HG03139 (cell line): ENCODE measurements around the gene RFWD3.
"Not testable (repeated sequence)": the region's sequence is repeated elsewhere in the genome, so short reads cannot be mapped to it uniquely, and the experiment has no call there.

ENCODE experiments used
- ATAC-seq: cut with Tn5 transposase; IDR thresholded peaks from one replicate; pipeline ENCODE4 v1.9.1; 2021; ENCODE audit not compliant: unreplicated experiment

RFWD3 gene

GRCh38 chr16:74666010-74666421, 661 bp downstream of the RFWD3 start:
- no peak for ATAC-seq

DNA sequence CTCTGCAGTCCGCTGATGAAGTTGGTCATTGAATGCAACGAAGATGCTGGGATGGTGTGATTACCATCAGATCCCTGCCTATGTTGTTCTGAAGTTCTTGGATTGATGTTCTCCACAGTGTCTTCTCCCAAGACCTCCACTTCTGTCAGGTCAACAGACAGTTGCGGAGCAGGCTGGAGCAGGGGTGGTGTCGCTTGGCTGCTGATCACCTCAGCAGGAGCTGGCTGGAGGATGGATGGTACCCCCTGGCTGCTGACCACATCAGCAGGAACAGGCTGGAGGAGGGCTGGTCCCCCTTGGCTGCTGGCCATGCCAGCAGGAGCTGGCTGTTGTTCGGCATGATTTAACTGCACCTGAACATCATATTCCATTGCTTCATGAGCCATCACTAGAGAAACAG, 5.6 kb downstream of the RFWD3 start:
- ATAC-seq: no peak

GRCh38 chr16:74660383-74660782, 6.3 kb downstream of the RFWD3 start:
- ATAC-seq: no peak

DNA sequence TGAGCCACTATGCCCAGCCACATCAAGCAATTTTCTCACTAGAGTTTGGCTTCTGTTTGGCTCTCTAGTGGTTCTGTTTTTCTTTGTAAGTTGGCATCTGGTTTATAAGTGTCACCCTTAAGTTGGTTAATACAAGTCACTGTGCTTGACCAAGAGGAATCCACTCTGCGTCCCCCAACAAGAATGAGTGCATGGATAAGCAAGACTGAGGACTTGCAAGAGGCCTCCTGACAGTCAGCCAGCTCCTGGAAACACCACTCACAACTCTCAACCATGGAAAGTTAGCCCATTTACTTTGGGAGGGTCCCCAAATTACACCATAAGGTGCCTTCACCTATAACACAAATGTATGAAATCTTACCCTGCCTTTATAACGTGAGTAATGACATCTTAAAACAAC, 7.6 kb downstream of the RFWD3 start:
- no peak for ATAC-seq

DNA sequence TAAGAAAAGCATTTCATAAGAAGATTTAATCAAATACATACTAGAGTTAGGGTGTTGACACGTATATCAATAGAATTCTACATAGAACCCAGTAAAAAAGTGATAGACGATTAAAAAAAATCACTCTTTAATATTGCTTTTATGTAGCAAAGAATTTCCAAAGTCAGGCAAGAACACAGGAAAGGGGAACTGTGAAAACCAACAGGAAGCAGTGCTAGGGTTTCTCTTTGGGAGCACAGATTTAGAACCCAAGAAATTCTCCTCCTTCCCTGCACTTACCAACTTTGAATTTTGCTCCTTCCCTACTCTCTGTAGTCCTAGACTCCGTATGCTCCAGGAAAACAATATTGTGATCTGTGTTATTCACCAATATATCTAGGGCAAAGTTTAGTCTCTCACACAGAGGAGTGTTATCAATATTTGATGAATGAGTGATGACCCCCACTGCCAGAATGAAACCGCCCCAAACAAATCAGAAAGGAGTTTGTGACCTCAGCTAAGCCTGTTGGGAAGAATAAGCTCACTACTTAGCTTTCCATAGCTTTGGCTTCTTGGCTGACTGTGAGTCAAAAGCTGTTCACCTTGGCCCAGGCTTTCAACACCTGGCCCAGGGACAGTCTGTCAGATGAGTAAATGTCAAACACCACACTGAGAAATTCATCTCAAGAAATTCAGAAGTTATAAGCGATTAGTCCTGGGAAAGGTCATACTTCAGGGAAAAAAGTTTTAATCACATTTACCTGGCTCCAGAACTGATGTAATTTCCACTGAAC, 8.6 kb downstream of the RFWD3 start:
- no peak for ATAC-seq

- no peak for ATAC-seq
Observed at GRCh38 chr16:74654536-74655050, 12.1 kb downstream of the RFWD3 start.

GRCh38 chr16:74652883-74653282, 13.8 kb downstream of the RFWD3 start:
- not testable (repeated sequence) for ATAC-seq

DNA sequence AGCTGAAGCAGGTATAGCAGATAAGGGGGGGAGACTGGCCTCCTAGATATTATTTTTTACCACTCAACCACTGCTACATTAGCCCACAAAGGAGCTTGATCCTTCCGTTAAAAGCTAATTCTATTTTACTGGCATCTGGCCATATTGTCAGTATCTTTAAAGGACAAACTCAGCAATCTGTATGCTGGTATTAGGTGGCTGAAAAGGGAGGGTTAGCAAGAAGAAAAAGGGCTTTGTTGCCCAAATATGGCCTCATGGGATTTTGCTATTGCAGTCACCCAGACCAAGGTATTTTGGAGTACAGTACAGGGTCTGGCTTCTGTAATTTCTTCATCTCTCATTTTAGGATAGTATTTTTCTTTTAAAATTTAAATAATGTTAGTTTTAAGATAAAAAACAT, 14.4 kb downstream of the RFWD3 start:
- no peak for ATAC-seq

DNA sequence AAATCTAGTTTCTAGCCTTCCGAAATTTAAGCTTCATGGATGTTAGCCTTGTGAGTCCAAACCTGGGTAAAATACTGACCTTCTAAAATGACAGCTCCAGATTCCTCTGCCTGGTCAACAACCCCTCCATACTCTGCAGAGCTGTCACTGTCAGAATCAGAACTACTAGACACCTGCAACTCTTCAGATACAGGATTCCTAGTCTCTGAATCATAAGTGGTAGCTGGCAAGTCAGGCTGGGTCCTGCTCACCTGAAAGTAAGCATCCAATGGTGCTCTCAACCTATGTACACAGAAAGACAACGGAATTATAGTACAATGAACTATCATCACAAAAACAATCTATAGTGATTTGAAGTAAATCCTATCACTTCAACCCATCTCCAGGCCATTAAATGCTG, 14.8 kb downstream of the RFWD3 start:
- no peak for ATAC-seq

- no peak for ATAC-seq
Observed at GRCh38 chr16:74650966-74651567, 15.6 kb downstream of the RFWD3 start.

GRCh38 chr16:74649839-74650504, 16.7 kb downstream of the RFWD3 start:
- ATAC-seq: no peak

GRCh38 chr16:74641969-74642368, 24.7 kb downstream of the RFWD3 start:
- ATAC-seq: no peak

- ATAC-seq: no peak
Observed at GRCh38 chr16:74637742-74638453, 28.8 kb downstream of the RFWD3 start.

DNA sequence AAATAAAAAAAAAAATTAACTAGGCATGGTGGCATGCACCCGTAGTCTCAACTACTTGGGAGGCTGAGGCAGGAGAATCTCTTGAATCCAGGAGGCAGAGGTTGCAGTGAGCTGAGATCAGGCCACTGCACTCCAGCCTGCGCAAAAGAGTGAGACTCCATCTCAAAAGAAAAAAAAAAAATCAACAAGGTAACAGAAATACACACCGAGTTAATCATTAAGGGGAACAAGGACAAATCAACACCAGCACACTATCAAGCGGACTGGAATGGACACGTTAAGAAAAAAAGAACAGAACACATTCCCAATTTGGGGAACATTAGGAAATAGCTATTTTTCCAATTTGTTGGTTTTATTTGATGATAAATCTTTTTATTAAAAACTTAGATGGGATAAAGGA, 31.4 kb downstream of the RFWD3 start:
- ATAC-seq: no peak

DNA sequence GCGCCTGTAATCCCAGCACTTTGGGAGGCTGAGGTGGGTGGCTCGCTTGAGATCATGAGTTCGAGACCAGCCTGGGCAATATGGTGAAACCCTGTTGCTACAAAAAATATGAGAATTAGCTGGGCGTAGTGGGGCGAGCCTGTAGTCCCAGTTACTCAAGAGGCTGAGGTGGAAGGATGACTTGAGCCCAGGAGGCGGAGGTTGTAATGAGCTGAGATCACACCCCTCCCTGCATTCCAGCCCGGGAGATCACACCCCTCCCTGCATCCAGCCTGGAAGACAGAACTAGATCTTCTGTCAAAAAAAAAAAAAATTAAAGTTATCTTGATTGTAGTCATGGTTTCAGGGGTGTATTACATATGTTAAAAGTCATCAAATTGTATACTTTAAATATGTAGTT, 33.0 kb downstream of the RFWD3 start:
- no peak for ATAC-seq

DNA sequence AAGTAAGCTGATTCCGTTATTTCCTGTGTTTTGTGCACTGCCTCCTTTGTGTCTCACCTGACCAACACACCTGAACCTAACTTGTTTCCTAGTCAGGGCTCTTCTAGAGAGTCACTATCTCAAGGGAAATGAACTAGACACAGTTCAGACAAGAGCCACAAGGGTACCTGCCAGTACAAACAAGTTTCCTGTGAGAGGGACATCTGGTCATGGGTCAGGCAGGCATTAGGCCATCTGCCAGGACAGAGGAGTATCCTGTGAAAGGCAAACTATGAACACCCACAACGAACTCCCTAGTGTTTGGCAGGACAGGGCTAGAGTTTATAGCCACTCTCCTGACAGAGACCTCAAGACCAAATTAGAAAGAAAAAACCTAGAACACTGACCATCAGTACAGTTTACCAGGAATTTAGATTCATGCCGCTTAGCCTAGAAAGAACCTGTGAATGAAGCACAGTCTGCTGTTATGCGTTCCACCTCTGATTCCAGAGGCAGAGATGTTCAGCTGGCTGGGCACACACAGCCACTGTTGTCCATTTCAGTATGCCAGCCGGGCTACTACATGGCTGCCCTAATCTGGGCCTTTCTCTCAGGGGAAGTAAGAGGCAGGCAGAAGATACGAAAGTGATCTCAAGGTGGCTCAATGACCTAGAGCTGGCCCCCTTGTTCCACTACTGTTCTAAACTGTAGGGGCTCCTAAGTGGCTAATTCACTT, 39.0 kb downstream of the RFWD3 start:
- ATAC-seq: no peak

DNA sequence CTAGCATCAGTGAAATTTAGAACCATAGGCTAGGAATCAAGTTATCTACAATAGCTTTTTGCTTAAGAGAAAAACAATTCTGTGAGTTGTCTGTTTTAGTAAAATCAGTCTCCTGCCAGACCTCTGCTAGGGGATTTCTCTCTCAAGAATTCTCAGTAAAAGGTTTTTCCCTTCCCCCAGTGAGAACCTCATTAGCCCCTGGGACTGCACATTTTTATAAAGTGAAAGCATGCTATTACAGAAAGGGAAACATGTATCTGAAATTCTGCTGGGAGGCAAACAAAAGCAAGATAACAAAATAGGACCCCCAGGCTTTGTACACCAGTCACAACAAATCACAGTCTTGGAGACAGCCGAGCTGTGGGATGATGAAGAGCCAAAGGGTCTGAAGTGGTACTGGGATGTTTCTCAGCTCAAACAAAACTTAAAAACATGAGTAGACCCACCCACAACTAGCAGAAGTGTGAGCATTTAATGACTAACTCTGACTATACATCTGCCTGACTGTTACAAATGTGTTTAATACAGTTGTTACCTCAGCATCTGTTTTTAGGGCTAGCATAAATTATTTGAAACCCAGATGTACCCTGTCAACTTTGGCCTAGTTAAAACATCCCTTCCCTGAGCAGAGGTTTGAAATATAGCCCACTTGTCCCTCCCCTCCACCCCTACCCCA, 39.8 kb downstream of the RFWD3 start:
- ATAC-seq: no peak

DNA sequence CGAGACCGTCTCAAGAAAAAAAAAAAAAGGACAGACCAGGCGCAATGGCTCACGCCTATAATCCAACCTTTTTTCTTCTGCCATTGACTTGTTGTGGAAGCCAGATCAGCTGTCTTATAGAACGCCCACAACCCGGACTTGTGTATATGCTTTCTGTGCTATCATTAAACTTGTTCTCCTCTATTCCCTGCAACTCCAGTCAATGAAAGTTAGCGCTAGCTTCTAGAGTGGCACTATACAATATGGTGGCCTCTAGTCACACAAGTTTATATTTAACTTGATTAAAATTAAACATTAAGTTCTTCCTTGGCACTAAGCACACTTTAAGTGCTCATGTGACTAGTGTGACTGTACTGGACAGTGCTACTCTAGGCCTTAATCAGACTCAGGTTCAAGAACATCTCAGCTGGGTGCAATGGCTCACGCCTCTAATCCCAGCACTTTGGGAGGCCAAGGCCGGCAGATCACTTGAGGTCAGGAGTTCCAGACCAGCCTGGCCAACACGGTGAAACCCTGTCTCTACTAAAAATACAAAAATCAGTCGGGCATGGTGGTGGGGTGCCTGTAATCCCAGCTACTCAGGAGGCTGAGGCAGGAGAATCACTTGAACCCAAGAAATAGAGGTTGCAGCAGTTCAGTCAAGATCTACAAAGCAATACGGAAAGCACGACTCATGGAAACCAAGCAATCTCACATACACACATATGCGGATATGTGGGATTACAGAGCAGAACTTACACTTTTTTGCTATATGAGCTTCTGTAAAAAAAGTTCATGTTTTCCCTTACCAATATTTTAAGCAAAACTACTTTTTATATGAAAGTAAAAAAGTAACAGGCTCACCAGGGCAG, 41.0 kb downstream of the RFWD3 start:
- ATAC-seq: no peak

DNA sequence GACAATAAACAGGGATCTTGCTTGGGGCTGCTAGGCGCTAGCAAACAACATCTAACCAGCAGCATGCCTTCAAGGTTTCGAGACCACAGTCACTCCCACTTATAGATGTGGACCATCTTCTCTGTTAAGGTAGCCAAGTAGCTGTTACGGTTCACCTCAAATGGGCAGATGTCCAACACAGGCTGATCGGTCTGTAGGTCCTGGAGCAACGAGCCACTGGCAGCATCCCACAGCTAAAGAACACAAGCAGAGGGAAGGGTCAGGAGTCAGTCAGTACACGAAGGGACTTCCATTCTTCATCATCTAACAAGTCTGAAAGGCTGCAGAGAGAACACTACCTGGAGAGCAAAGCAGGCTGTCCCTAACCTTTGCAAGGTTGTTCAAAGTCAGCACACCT, 42.8 kb downstream of the RFWD3 start:
- no peak for ATAC-seq
